ENCODE data around the gene TAF9.
"Not testable (repeated sequence)": the region's sequence is repeated elsewhere in the genome, so short reads cannot be mapped to it uniquely, and the experiment has no call there.

The TAF9 gene

DNA sequence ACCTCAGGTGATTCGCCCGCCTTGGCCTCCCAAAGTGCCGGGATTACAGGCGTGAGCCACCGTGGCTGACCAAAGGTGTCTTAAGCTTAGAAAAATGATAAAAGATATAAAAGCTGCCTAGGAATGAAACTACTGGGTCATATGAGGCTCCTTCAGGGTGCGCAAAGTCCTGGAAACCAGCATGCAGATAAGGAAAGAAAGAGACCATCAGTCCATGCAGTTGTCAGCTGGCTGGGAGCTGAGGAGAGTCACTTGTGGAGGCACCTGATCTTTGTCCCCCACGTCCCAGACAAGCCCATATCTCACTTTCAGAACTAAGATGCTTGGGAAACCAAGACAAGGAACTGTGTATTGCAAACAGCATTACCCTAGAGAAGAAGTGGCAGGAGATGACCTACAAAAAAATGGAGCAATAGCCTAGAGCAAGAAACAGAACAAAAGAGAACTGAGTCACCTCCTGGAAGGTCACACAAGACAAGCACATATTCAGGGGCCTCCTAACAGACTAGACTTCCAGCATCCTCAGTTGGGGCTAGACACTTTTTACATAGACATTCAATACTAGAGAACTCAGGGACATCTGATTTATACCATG lies 33.9 kb downstream of the TAF9 start:
- DNase-seq (ENCODE audit: low read depth), result no peak

DNA sequence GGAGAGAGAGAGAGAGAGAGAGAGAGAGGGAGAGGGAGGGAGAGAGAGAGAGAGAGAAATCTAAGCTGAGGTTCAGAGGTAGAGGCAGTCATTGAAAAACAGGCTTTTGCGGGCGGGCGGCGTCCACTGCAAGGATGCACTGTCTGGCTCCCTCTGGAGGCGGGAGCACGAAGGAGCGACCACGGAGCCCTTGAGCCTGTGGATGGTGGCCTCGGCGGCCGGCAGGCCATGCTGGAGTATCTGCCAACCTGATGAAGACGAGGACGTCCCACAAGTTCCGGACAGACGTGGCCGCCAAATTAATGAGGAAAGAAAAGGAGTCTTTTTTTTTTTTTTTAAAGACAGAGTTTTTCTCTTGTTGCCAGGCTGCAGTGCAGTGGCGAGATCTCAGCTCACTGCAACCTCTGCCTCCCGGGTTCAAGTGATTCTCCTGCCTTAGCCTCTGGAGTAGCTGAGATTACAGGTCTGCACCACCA lies 34.5 kb downstream of the TAF9 start:
- peak; percentile 38 for DNase-seq (ENCODE audit: low read depth)

DNA sequence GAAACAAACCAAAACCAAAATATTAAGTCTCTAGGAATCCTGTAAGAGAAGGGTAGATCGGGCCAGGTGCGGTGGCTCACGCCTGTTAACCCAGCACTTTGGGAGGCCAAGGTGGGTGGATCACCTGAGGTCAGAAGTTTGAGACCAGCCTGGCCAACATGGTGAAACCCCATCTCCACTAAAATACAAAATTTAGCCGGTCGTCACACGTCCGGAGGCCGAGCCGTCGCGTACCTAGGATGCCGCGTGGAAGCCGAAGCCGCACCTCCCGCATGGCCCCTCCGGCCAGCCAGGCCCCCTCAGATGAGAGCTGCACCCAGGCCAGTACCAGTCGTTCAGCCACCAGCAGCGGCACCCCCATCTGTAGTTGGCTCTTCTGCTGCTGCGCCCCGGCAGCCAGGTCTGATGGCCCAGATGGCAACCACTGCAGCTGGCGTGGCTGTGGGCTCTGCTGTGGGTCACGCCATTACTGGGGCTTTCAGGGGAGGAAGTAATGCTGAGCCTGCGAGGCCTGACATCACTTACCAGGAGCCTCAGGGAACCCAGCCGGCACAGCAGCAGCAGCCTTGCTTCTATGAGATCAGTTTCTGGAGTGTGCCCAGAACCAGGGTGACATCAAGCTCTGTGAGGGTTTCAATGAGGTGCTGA lies 35.5 kb downstream of the TAF9 start:
- not testable (repeated sequence) for DNase-seq (ENCODE audit: low read depth)

DNA sequence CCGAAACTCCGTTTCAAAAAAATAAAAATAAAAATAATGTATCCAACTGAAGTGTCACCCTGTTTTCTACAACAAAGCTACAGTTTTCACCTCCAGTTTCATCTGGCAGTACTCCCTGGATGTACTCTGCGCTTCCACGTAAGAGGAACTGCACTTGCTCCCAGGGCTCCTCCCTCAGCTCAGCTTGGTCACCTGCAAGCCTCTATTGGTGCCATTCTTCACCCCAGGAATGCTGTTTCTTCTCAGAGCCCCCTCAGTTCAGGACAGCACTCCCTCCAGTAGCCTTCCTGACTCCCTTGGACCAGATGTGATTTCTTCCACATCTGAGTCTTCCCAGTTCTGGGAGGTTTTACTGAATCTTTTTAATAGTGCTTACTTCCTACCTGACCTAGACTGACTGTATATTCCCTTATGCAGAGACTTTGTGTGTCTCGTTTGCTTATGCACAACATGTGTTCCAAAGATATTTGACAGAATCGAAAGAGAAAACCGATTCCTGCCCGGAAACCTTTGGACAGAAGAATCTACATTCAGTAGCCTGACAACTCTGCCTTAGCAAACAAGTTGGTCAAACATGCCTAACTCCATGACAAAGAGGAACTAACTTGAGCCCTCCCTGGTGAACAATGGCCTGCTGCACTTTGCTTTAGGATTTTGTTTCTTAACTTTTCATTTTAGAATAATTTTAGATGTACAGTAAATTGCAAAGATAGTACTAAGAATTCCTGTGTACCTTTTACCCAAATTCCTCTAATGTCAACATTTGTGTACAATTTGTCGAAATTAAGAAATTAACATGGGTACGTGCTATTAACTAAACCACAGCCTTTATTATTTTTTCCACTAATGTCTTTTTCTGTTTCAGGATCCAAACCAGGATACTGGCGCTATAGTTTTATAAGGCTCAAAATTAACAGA lies 37.5 kb downstream of the TAF9 start:
- no peak for DNase-seq (ENCODE audit: low read depth)

DNA sequence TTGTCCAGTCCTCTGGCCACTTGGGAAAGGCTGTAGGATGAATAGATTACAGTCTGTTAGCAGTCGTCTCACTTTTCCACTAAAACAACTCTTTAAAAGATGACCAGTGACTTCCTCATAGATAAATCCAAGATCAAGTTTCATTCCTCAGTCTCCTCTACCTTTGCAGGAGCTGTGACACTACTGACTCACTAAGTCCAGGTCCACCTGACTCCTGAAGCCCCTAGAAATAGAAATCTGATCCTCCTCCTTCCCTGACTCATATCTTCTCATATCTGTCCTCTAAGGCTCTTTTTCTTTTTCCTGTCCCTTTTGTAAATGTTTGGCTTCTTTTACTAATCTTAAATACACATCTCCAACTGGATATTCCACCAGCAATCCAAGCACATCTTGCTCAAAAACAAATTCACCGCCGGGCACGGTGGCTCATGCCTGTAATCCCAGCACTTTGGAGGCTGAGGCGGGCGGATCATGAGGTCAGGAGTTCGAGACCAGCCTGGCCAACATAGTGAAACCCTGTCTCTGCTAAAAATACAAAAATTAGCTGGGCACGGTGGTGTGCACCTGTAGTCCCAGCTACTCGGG lies 39.3 kb downstream of the TAF9 start:
- no peak for DNase-seq (ENCODE audit: low read depth)

DNA sequence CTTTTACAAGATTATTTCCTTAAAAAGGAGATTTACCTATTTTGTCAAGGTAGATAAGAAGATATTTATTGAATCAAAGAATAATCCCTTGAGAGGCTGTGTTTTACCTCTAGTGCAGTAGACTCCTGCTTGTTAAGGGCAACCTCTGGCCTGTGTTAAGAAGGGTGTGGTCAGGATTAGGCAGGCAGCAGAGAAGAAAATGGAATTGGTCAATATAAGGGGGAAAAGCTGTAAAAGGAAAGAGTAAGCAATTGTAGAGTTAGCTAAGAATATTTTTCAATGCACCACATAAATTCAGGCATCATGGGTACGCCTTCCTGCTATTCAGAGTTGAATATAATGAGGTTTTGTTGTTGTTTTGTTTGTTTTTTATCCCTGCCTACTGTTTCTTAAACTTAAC lies 43.0 kb downstream of the TAF9 start:
- DNase-seq (ENCODE audit: low read depth), result no peak

DNA sequence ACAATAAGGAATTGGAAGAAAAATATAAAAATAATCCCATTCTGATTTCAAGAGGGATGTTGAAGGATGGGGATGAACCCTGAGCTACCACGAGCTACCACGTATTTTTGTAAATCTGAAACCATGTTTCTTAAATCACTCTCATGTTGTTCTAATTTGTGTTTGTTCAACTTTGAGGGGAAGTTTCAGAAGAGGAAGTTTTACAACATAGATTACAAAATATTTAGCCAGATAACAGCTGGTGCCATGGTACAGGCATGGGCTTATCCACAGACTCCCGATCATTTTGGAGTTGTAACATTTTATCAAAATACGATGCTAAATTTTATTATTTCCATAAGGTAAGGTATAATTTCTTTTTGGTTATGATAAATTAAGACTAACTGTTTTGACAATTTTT lies 51.9 kb downstream of the TAF9 start:
- no peak for DNase-seq (ENCODE audit: low read depth)

DNA sequence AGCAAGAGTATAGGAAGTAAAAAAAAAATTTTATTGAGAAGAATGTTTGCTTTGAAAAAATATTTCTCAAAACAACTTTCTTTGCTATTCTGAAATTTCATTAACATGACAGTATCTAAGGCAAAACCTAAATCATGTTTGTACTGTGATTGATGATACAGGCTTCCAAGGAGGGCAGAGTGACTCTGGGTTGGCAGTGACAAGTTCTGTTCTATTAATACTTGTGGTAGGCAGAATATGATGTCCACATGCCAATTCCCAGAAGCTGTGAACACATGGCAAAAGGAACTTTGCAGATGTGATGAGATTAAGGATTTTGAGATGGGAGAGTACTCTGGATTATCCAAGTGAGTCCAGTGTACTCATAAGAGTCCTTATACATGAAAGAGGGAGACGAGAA lies 53.3 kb downstream of the TAF9 start:
- DNase-seq (ENCODE audit: low read depth), result no peak
